Measurements from ENCODE around the gene NIBAN1.

The NIBAN1 gene

GRCh38 chr1:184945678-184946412 is 28.5 kb downstream of the NIBAN1 start:
- TF ChIP-seq CTCF (IDR thresholded peaks at IDR 0.05; ENCODE audit: control insufficient read depth, extremely low read depth, insufficient read depth) = no peak
- DNase-seq (ENCODE audit: low read depth) = no peak
- H3K4me3 ChIP-seq (ENCODE audit: low read depth, low read length) = no peak overlapping the region

- no peak for TF ChIP-seq CTCF (IDR thresholded peaks at IDR 0.05; ENCODE audit: control insufficient read depth, extremely low read depth, insufficient read depth)
- no peak overlapping the region for H3K4me3 ChIP-seq (ENCODE audit: low read depth, low read length)
- DNase-seq (ENCODE audit: low read depth) = no peak
Measured at GRCh38 chr1:184945029-184945428, 29.3 kb downstream of the NIBAN1 start.

GRCh38 chr1:184943998-184944397 is 30.3 kb downstream of the NIBAN1 start:
- no peak for DNase-seq (ENCODE audit: low read depth)
- TF ChIP-seq CTCF (IDR thresholded peaks at IDR 0.05; ENCODE audit: control insufficient read depth, extremely low read depth, insufficient read depth) = no peak
- H3K4me3 ChIP-seq (ENCODE audit: low read depth, low read length) = no peak overlapping the region

GRCh38 chr1:184941735-184942134 is 32.6 kb downstream of the NIBAN1 start:
- H3K4me3 ChIP-seq (ENCODE audit: low read depth, low read length) = no peak overlapping the region
- DNase-seq (ENCODE audit: low read depth) = no peak
- no peak for TF ChIP-seq CTCF (IDR thresholded peaks at IDR 0.05; ENCODE audit: control insufficient read depth, extremely low read depth, insufficient read depth)

GRCh38 chr1:184941410-184941733 is 32.9 kb downstream of the NIBAN1 start:
- no peak for DNase-seq (ENCODE audit: low read depth)
- H3K4me3 ChIP-seq (ENCODE audit: low read depth, low read length) = no peak overlapping the region
- TF ChIP-seq CTCF (IDR thresholded peaks at IDR 0.05; ENCODE audit: control insufficient read depth, extremely low read depth, insufficient read depth) = no peak

GRCh38 chr1:184940694-184941409 is 33.5 kb downstream of the NIBAN1 start:
- no peak for DNase-seq (ENCODE audit: low read depth)
- no peak for TF ChIP-seq CTCF (IDR thresholded peaks at IDR 0.05; ENCODE audit: control insufficient read depth, extremely low read depth, insufficient read depth)
- H3K4me3 ChIP-seq (ENCODE audit: low read depth, low read length) = no peak overlapping the region
